ENCODE data around the gene ART4. TPM values are rescaled to one million over a fixed set of nuclear protein-coding genes. Genes with fewer than 3 reads are reported as not detected.

The ART4 gene
- total RNA-seq, 1 donor from 2014 or later: not detected

DNA sequence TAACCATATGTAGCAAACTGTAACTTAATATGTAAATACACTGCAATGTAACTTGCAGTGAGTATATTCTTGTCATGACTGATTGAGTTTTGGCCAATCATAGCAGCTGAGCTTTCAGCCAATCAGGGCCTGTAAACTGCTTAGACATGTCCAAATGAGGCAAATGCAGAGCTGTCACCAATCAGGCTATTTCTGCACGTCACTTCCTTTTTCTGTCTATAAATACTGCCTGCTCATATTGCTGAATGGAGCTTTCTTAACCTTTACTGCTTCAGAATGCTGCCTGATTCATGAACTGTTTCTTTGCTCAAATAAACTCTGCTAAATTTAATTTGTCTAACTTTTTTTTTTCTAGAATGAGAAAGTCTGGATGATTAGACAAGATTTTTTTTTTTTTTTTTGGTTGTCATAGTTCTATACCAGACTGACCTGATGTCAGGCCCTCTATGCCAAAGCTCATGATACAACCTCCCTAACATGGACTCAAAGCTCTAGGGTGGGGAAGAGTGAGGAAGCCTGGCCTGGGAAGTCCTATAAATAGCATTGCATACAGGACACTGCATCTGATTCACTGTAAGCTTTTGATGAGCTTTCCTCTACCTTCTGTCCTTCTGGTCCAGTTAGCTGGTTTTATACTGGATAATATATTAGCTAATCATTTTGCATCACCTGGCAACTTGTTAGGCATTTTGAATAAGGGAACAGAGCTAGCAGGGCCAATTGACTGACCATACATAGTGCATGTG, 30.3 kb upstream of the ART4 start:
- H3K9ac ChIP-seq (ENCODE audit: low read length): no peak overlapping the region
- TF ChIP-seq, protein P1, sequence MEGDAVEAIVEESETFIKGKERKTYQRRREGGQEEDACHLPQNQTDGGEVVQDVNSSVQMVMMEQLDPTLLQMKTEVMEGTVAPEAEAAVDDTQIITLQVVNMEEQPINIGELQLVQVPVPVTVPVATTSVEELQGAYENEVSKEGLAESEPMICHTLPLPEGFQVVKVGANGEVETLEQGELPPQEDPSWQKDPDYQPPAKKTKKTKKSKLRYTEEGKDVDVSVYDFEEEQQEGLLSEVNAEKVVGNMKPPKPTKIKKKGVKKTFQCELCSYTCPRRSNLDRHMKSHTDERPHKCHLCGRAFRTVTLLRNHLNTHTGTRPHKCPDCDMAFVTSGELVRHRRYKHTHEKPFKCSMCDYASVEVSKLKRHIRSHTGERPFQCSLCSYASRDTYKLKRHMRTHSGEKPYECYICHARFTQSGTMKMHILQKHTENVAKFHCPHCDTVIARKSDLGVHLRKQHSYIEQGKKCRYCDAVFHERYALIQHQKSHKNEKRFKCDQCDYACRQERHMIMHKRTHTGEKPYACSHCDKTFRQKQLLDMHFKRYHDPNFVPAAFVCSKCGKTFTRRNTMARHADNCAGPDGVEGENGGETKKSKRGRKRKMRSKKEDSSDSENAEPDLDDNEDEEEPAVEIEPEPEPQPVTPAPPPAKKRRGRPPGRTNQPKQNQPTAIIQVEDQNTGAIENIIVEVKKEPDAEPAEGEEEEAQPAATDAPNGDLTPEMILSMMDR (IDR thresholded peaks at IDR 0.05; ENCODE audit: insufficient read depth, low read depth, low read length): no peak
- no peak for TF ChIP-seq EZH2 (IDR thresholded peaks at IDR 0.05; ENCODE audit: insufficient read depth, low read length)
- no peaks in the 10 kb centered on the region for H3K27me3 ChIP-seq (ENCODE audit: insufficient read depth, low read length)
- Mint-ChIP-seq H3K27me3 (ENCODE audit: low read depth, unreplicated experiment) (no peaks in the 10 kb centered on the region), H3K9me3 (ENCODE audit: unreplicated experiment) (no peaks in the 10 kb centered on the region), H3K36me3 (ENCODE audit: low read depth, unreplicated experiment) (no peaks in the 10 kb centered on the region), H3K4me3 (ENCODE audit: unreplicated experiment) (no peak overlapping the region), H3K27ac (ENCODE audit: unreplicated experiment) (no peak overlapping the region), H3K4me1 (ENCODE audit: low read depth, unreplicated experiment) (peaks cover 2% of the 10 kb centered on the region)
- H3K27ac ChIP-seq (ENCODE audit: low read depth, low read length): no peak overlapping the region
- H2AFZ ChIP-seq (ENCODE audit: low read depth, low read length): no peak overlapping the region
- no peaks in the 10 kb centered on the region for H4K20me1 ChIP-seq (ENCODE audit: insufficient read depth, low read length)
- no peaks in the 10 kb centered on the region for H3K9me3 ChIP-seq (ENCODE audit: insufficient read depth, low read depth, low read length)
- no peaks in the 10 kb centered on the region for H3K4me1 ChIP-seq (ENCODE audit: insufficient read depth, low read length)
- no peak overlapping the region for H3K4me3 ChIP-seq (ENCODE audit: insufficient read depth, low read depth, low read length)
- no peaks in the 10 kb centered on the region for H3K79me2 ChIP-seq (ENCODE audit: insufficient read depth, low read length)
- DNase-seq (ENCODE audit: low read depth) (no peak), FAIRE-seq (no peak)
- no peaks in the 10 kb centered on the region for H3K36me3 ChIP-seq (ENCODE audit: insufficient read depth, low read length)
- no peak overlapping the region for H3K4me2 ChIP-seq (ENCODE audit: low read length)

GRCh38 chr12:14871886-14872285, 28.6 kb upstream of the ART4 start:
- H3K9me3 ChIP-seq (ENCODE audit: insufficient read depth, low read depth, low read length): no peaks in the 10 kb centered on the region
- H3K4me2 ChIP-seq (ENCODE audit: low read length): no peak overlapping the region
- H3K4me3 Mint-ChIP-seq (ENCODE audit: unreplicated experiment): no peak overlapping the region
- no peaks in the 10 kb centered on the region for H3K27me3 Mint-ChIP-seq (ENCODE audit: low read depth, unreplicated experiment)
- peaks cover 7% of the 10 kb centered on the region for H3K9me3 Mint-ChIP-seq (ENCODE audit: unreplicated experiment)
- H4K20me1 ChIP-seq (ENCODE audit: insufficient read depth, low read length): no peaks in the 10 kb centered on the region
- no peak overlapping the region for H3K27ac Mint-ChIP-seq (ENCODE audit: unreplicated experiment)
- peaks cover 2% of the 10 kb centered on the region for H3K4me1 Mint-ChIP-seq (ENCODE audit: low read depth, unreplicated experiment)
- no peak overlapping the region for H3K9ac ChIP-seq (ENCODE audit: low read length)
- no peak overlapping the region for H3K4me3 ChIP-seq (ENCODE audit: insufficient read depth, low read depth, low read length)
- peaks cover 2% of the 10 kb centered on the region for H3K36me3 Mint-ChIP-seq (ENCODE audit: low read depth, unreplicated experiment)
- no peaks in the 10 kb centered on the region for H3K4me1 ChIP-seq (ENCODE audit: insufficient read depth, low read length)
- no peaks in the 10 kb centered on the region for H3K27me3 ChIP-seq (ENCODE audit: insufficient read depth, low read length)
- no peak for FAIRE-seq
- no peaks in the 10 kb centered on the region for H3K36me3 ChIP-seq (ENCODE audit: insufficient read depth, low read length)
- no peaks in the 10 kb centered on the region for H3K79me2 ChIP-seq (ENCODE audit: insufficient read depth, low read length)
- H3K27ac ChIP-seq (ENCODE audit: low read depth, low read length): no peak overlapping the region
- TF ChIP-seq, protein P1 (IDR thresholded peaks at IDR 0.05; ENCODE audit: insufficient read depth, low read depth, low read length): no peak
- TF ChIP-seq EZH2 (IDR thresholded peaks at IDR 0.05; ENCODE audit: insufficient read depth, low read length): no peak
- no peak for DNase-seq (ENCODE audit: low read depth)
- no peak overlapping the region for H2AFZ ChIP-seq (ENCODE audit: low read depth, low read length)

DNA sequence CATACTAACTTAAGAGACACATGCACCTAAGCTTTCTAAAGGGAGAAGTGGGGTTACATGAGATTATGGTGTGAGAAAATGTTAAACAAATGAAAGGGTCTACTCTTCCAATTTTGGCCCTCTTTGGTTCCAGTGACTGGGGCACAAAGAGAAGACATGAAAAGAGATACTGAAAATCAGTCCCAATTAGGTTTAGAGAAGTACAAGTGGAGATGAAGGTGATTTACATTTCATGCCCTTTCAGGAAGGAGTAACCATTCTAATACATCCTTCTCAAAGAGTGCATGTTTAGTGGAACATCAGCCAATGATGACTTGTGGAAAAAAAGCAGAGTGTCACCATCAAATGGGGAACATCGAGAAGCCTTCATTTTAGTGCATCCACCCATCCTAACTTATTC, 27.9 kb upstream of the ART4 start:
- peaks cover 2% of the 10 kb centered on the region for H3K36me3 Mint-ChIP-seq (ENCODE audit: low read depth, unreplicated experiment)
- H4K20me1 ChIP-seq (ENCODE audit: insufficient read depth, low read length): no peaks in the 10 kb centered on the region
- FAIRE-seq (no peak), DNase-seq (ENCODE audit: low read depth) (no peak)
- no peak overlapping the region for H2AFZ ChIP-seq (ENCODE audit: low read depth, low read length)
- no peak overlapping the region for H3K4me3 Mint-ChIP-seq (ENCODE audit: unreplicated experiment)
- peaks cover 7% of the 10 kb centered on the region for H3K9me3 Mint-ChIP-seq (ENCODE audit: unreplicated experiment)
- peaks cover 2% of the 10 kb centered on the region for H3K4me1 Mint-ChIP-seq (ENCODE audit: low read depth, unreplicated experiment)
- no peaks in the 10 kb centered on the region for H3K27me3 ChIP-seq (ENCODE audit: insufficient read depth, low read length)
- H3K9ac ChIP-seq (ENCODE audit: low read length): no peak overlapping the region
- no peak overlapping the region for H3K27ac ChIP-seq (ENCODE audit: low read depth, low read length)
- H3K4me3 ChIP-seq (ENCODE audit: insufficient read depth, low read depth, low read length): no peak overlapping the region
- TF ChIP-seq, protein P1 (IDR thresholded peaks at IDR 0.05; ENCODE audit: insufficient read depth, low read depth, low read length): no peak
- H3K27me3 Mint-ChIP-seq (ENCODE audit: low read depth, unreplicated experiment): no peaks in the 10 kb centered on the region
- no peak overlapping the region for H3K27ac Mint-ChIP-seq (ENCODE audit: unreplicated experiment)
- H3K4me1 ChIP-seq (ENCODE audit: insufficient read depth, low read length): no peaks in the 10 kb centered on the region
- H3K9me3 ChIP-seq (ENCODE audit: insufficient read depth, low read depth, low read length): no peaks in the 10 kb centered on the region
- no peak overlapping the region for H3K4me2 ChIP-seq (ENCODE audit: low read length)
- no peaks in the 10 kb centered on the region for H3K79me2 ChIP-seq (ENCODE audit: insufficient read depth, low read length)
- no peaks in the 10 kb centered on the region for H3K36me3 ChIP-seq (ENCODE audit: insufficient read depth, low read length)

All from astrocyte (in vitro differentiated cells and primary cell).